SIG-M5 treated with dmso at 0.1 percent for 504 hours (cell line): ENCODE results near the gene LYSMD3.
A peak's percentile ranks its signal among the peaks of the same experiment; 100 is the strongest.

ENCODE experiments used
- DNase-seq: peaks from one replicate; lab custom pipeline; 2025; ENCODE audit not compliant: unreplicated experiment; lab: John Stamatoyannopoulos, UW

Gene LYSMD3

DNA sequence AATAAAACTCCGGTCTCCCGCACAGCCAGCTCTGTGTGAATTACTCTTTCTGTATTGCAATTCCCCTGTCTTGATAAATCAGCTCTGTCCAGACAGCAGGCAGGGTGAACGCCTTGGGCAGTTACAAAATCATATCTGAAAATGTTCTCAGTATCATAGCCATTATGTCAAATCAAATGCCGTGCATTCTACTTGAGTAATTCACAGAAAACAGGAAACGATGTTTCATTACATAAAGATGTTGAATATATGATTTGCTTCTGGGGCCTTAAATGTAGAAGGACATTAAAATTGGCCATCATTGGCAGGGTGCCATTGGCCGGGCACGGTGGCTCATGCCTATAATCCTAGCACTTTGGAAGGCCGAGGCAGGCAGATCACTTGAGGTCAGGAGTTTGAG is 46.2 kb downstream of the LYSMD3 start:
- no peak for DNase-seq

DNA sequence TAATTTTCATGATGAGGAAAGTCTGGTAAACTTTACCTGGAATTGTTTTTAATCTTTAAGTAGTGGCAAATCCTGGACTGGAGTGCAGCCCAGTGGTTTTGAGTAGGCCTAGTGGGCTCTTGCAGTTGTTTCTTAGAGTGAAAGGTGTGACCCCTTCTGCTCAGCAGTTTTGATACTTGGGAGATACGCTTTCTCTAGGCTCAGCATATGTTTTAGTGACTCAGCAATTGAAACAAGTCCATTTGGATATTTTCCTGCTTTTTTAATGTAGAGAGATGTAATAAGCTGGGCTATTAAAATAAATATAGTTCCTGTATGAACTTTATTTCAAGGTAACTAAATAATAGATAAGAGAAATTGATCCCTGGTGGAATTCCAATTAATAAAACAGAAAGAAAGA is 48.7 kb downstream of the LYSMD3 start:
- no peak for DNase-seq

DNA sequence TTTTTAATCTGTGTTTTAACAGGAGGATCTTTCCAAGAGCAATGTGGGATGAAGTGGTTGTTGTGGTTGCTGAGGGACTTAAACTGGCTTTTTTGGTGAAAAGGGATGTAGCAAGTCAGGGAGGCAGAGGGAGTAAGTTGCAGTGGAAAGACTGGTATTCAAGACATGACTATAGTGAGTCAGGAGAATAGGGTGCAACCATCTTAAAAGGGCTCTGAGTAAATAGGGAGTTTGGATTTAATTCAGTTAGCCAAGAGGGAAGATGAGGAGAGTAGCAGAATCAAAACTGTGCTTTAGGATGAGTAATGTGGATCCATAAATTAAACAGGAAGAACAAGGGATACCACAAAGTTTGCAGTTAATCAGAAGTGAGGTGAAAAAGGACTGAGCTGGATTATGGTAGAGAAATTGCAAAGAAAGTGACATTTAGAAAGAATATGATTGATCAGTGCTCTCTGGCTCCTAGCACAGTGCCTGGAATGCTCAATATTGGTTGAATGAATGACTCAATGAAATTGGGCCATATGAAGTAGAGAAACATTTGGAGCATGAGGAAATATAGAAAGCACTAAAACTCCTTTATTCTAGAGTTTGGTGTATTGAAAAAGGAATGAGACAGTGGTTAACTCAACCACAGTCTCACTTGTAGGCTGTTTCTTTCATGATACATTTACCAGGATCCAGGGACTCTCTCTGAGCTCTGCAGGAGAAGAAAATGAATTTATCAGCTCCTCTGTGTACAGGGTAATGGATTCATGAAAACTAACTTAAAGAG is 49.6 kb downstream of the LYSMD3 start:
- no peak for DNase-seq

DNA sequence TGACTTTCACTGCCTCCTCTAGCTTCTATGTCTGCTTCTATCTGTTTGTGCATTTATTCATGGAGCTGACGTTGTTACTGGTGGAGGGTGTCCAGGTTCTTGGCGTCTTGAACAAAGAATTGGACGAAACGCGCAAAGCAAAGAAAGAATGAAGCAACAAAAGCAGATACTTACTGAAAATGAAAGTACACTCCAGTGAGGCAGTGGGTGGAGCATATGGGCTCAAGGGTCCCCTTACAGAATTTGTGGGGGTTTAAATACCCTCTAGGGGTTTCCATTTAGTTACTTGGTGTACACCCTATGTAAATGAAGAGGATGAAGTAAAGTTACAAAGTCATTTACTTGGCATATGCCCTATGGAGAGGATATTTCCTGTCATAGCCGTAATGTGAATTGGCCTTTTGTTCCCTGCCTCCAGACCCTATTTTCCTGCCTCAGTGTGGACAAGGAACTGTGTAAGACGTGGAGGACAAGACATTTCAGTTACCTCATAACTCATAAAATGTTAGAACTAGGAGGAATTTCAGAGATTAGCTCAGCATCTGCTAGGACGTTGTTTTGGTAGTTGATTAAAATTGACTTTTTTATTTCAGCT is 51.7 kb downstream of the LYSMD3 start:
- no peak for DNase-seq

GRCh38 chr5:90477073-90477472 is 52.3 kb downstream of the LYSMD3 start:
- DNase-seq, result no peak

DNA sequence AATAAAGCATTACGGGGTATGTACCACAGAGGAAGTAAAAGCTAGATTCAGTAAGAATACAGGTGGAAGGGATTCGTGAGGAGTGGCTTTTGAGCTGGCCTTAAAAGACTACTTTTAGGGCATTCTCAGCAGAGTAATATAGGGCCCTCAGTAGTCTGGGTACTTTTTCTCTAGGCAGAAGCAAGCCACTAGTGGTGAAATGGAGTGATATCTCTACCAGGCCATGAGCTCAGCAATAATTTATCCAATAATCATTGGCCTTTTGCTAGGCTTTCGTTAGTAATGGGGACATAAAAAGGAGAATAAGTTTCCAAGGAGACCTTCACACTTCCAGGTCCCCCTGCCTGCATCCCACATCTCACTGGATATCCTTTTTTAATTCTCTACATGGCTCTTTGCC is 53.0 kb downstream of the LYSMD3 start:
- peak; percentile 14 for DNase-seq

GRCh38 chr5:90475436-90475980 is 53.9 kb downstream of the LYSMD3 start:
- DNase-seq, result no peak

- peak; percentile 93 for DNase-seq
Measured at GRCh38 chr5:90474235-90475107, 54.9 kb downstream of the LYSMD3 start, which contains the start of the genes MBLAC2 and POLR3G. TSS of gene MBLAC2 (minus strand) at chr5:90474771. CDS start at chr5:90474292, 479 bp downstream. TSS of gene POLR3G (plus strand) at chr5:90474864. CDS start at chr5:90485568, 10,704 bp downstream.

- peak; percentile 40 for DNase-seq
Measured at GRCh38 chr5:90473396-90474234, 55.8 kb downstream of the LYSMD3 start.

DNA sequence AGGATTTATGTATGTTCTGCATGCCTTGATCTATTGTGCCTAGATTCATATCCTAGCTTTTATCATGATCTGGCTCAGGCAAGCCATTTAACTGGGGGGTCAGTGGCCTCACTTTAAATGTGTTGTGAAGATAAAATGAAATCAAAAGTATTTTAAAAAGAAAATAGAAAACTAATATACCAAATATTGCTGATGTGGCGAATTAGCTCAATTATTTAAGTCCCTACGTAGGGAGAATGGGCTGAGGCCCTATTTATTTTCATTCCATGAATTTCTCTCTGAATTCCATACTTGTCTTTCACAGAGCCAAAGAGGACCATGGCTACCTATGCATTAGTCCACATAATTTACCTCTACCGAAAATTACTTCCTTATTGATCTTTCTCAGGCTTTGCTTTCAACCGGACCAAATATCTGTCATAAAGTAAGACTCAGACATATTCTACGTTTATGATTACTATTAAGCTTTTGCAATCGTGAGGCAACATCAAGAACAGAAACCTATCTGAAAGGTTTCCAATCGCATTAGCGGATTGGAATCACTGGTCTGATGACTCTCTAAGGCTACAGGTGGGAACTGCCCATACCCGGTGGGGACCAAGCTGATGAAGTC is 56.5 kb downstream of the LYSMD3 start:
- peak; percentile 13 for DNase-seq
